ENCODE results near the gene RNF112. TPM values are rescaled to one million over a fixed set of nuclear protein-coding genes. Genes with fewer than 3 reads are reported as not detected.

RNF112 gene
- total and polyA plus RNA-seq, 2 of the 8 experiments (the other 6 are each of a cell fraction or from before 2014, with no cell fraction given), result 1.1 to 2.2 TPM

DNA sequence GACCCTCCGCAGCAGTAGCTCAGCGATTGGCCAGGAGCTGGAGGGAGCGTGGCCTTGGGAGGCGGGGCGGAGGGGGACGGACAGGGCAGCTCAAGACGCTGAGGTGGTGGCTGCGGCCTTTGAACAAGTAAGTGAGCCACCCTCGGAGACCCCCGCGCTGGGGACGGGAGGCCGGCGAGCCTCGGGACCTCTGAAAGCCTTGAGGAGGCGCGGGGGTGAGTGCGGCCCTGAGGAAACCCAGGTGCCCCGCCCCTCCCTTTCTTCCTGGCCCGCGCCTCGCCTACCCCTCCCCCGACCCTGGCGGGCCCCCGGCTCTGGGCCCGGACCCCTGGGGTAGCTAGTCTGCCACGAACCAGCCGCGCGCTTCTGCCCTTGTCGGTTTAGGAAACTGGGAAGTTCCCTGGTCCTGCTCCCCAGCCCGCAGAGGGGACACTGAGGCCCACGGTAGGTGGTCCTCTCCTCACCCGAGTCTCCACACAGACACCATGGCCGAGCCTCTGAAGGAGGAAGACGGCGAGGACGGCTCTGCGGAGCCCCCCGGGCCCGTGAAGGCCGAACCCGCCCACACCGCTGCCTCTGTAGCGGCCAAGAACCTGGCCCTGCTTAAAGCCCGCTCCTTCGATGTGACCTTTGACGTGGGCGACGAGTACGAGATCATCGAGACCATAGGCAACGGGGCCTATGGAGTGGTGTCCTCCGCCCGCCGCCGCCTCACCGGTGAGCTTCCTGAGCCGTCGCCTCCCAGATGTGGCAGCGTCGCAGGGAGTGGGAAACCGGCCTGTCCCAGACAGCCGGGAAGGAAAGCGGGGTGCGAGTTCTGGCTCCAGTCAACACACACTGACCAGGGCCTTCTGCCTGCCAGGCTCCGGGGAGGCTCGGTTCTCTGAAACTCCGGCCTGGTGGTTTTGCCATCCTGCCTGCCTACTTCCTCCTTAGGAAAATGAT, 32.3 kb upstream of the RNF112 start, which contains the start of gene MAPK7:
Gene MAPK7, plus strand, starts transcription at position 83 of the 945 bp plus-strand sequence. Its CDS starts 403 bp downstream, at position 486.
- peak within 1 kb of the TSS; percentile 78 for H4K5ac ChIP-seq (ENCODE audit: insufficient read length, low read depth, low read length)
- peak within 1 kb of the TSS; percentile 77 to 88 (median 84) for H3K9ac ChIP-seq (replicated peaks in 1 of 4; ENCODE audit: extremely low read depth in 1 of 4, low read depth in 3 of 4, low read length in 3 of 4)
- peak within 1 kb of the TSS; percentile 79 for H3K27ac ChIP-seq (ENCODE audit: low read depth, low read length)
- peaks cover 27 to 42% (median 33%) of the 10 kb centered on the region in 4 experiments for H3K36me3 ChIP-seq (ENCODE audit: control insufficient read depth in 2 of 4, insufficient read depth in 4 of 4, low read length in 3 of 4)
- H3K79me2 ChIP-seq (ENCODE audit: control insufficient read depth in 1 of 2, insufficient read depth in 2 of 2, low read length in 2 of 2), result peaks cover 0 to 30% of the 10 kb centered on the region in 2 experiments; a peak in 2 of 4 replicates
- H3K14ac ChIP-seq (ENCODE audit: insufficient read length), result no peak within 1 kb of the TSS
- peak within 1 kb of the TSS; percentile 79 for H4K91ac ChIP-seq (replicated peaks; ENCODE audit: insufficient read length, low read length)
- H2BK5ac ChIP-seq (ENCODE audit: low read depth, low read length), result peak within 1 kb of the TSS; percentile 55; the same call in 1 of the 2 replicates
- H2BK120ac ChIP-seq (replicated peaks; ENCODE audit: low read depth, low read length), result no peak within 1 kb of the TSS
- ChIA-PET CTCF (ENCODE audit: partially characterized antibody) (interaction anchor here (0.6 to 2.6 kb wide), 14 partner anchors 13 to 383 kb away, joined by 3 to 20 read pairs (median 5); partner anchors contain the start of gene B9D1), POLR2A (ENCODE audit: partially characterized antibody) (interaction anchor here (0.7 to 3.8 kb wide), 13 partner anchors 8 to 391 kb away, joined by 3 to 32 read pairs (median 4); partner anchors contain the start of genes ALDH3A2, B9D1 and MFAP4)
- peak within 1 kb of the TSS; percentile 59 to 90 (median 82) for H3K4me3 ChIP-seq (ENCODE audit: extremely low read depth in 1 of 4, insufficient read depth in 2 of 4, low read depth in 3 of 4, low read length in 4 of 4)
- peak within 1 kb of the TSS; percentile 98 for H4K8ac ChIP-seq (ENCODE audit: extremely low read depth, insufficient read depth, low read length)
- 17% methylated on average over 48 of the region's 69 CpGs; no CpG with 5 or more reads in 1 of the 2 experiments for WGBS, 2 experiments (ENCODE audit: extremely low coverage in 1 of 2, insufficient coverage in 1 of 2, insufficient read length in 1 of 2, insufficient replicate concordance in 2 of 2, low coverage in 1 of 2, low lambda C conversion rate in 2 of 2, missing lambda C conversion rate in 1 of 2)
- H3K18ac ChIP-seq (ENCODE audit: extremely low read depth, low read length), result peak within 1 kb of the TSS; percentile 84
- H2AFZ ChIP-seq (ENCODE audit: low read length), result peak within 1 kb of the TSS; percentile 30
- H3K4me2 ChIP-seq (ENCODE audit: insufficient read depth in 1 of 2, low read depth in 2 of 2, low read length in 2 of 2), result peak within 1 kb of the TSS; percentile 95 to 97
- H3K79me1 ChIP-seq (ENCODE audit: low read depth, low read length), result peaks cover 13% of the 10 kb centered on the region
- DNase-seq (ENCODE audit: low read depth in 1 of 2, low spot score in 2 of 2), result no peak
- no peaks in the 10 kb centered on the region for H3K9me3 ChIP-seq (ENCODE audit: insufficient read depth in 2 of 2, low read depth in 1 of 2, low read length in 1 of 2)
- no peak within 1 kb of the TSS; the same call in 1 of the 2 replicates for H2BK15ac ChIP-seq (ENCODE audit: low read length)
- no peak within 1 kb of the TSS; the same call in 1 of the 2 replicates for H2BK12ac ChIP-seq (ENCODE audit: low read depth, low read length)
- H3K56ac ChIP-seq (replicated peaks; ENCODE audit: insufficient read length, low read depth, low read length), result peak within 1 kb of the TSS; percentile 87
- no peaks in the 10 kb centered on the region for H3K27me3 ChIP-seq (replicated peaks in 1 of 4; ENCODE audit: control insufficient read depth in 3 of 4, extremely low read depth in 1 of 4, insufficient read depth in 3 of 4, low read length in 3 of 4)
- H3K23ac ChIP-seq (ENCODE audit: insufficient read length), result no peak within 1 kb of the TSS
- no peak within 1 kb of the TSS for H2BK20ac ChIP-seq (ENCODE audit: low read length)
- peaks cover 8% of the 10 kb centered on the region; the same call in 1 of the 2 replicates for H3K23me2 ChIP-seq (ENCODE audit: low read depth, low read length)
- peaks cover 0 to 19% of the 10 kb centered on the region in 2 experiments for H4K20me1 ChIP-seq (replicated peaks in 1 of 2; ENCODE audit: control insufficient read depth in 1 of 2, insufficient read depth in 2 of 2, low read length in 2 of 2)
- H2AK5ac ChIP-seq (ENCODE audit: low read depth, low read length), result no peak within 1 kb of the TSS
- FAIRE-seq, result no peak
- H3K4me1 ChIP-seq (replicated peaks in 1 of 4; ENCODE audit: control insufficient read depth in 3 of 4, insufficient read depth in 4 of 4, low read length in 3 of 4), result peaks cover 0 to 9% (median 4%) of the 10 kb centered on the region in 4 experiments
- H3K4ac ChIP-seq (replicated peaks; ENCODE audit: insufficient read length, low read depth, low read length), result peak within 1 kb of the TSS; percentile 5
- TF ChIP-seq KDM4A (IDR thresholded peaks at IDR 0.05; ENCODE audit: low read depth, low read length, severe bottlenecking), result peak; percentile 13
- TF ChIP-seq KDM5A (IDR thresholded peaks at IDR 0.05; ENCODE audit: low read length), result 0 out of 2 replicates have a peak, but pooled peaks have one; percentile 32
- no peak for TF ChIP-seq HDAC6 (IDR thresholded peaks at IDR 0.05; ENCODE audit: low read depth, low read length)
- no peak for TF ChIP-seq ZNF274 (IDR thresholded peaks at IDR 0.05; ENCODE audit: borderline replicate concordance, extremely low read depth, low read length)
- no peak for TF ChIP-seq TAF7 (optimal IDR thresholded peaks at IDR 0.05; ENCODE audit: borderline replicate concordance, low read depth, low read length)
- no peak for TF ChIP-seq SIRT6 (IDR thresholded peaks at IDR 0.05; ENCODE audit: low read length)
- no peak for TF ChIP-seq YY1 (IDR thresholded peaks at IDR 0.05; ENCODE audit: low read depth, low read length)
- TF ChIP-seq RFX5 (IDR thresholded peaks at IDR 0.05; ENCODE audit: borderline replicate concordance, low read depth, low read length), result no peak
- TF ChIP-seq SRF (IDR thresholded peaks at IDR 0.05; ENCODE audit: low read depth, low read length), result no peak
- TF ChIP-seq TBP (IDR thresholded peaks at IDR 0.05; ENCODE audit: low read depth, low read length), result peak; percentile 44
- TF ChIP-seq CHD2 (IDR thresholded peaks at IDR 0.05; ENCODE audit: low read length), result peak; percentile 35; the same call in 1 of the 2 replicates

Measured in H1 (cell line).